Liver (tissue), 9 donors: Measurements from ENCODE around the gene HPS6. TPM values are rescaled to one million over a fixed set of nuclear protein-coding genes. Genes with fewer than 3 reads are reported as not detected.

Experiments used
- DNase-seq: peaks from one replicate; pipeline ENCODE4 v3.0.0-alpha.2; 2017; ENCODE audit warnings: low spot score
- H3K27ac ChIP-seq, 2 donors: one replicate each; pipeline ENCODE4 v1.7.0; 2013; ENCODE audit warnings: inconsistent platforms in 2 of 2, low read length in 2 of 2, control low read depth in 1 of 2, low read depth in 1 of 2, mild to moderate bottlenecking in 1 of 2
- H3K27me3 ChIP-seq, 4 donors: one replicate each; pipeline versions ENCODE4 v1.6.1 to v1.7.0; 2013; ENCODE audit warnings: low read length in 3 of 4, inconsistent platforms in 1 of 4, mild to moderate bottlenecking in 1 of 4, moderate library complexity in 1 of 4; ENCODE audit not compliant: control insufficient read depth in 4 of 4, insufficient read depth in 4 of 4
- H3K36me3 ChIP-seq, 4 donors: one replicate each; pipeline versions ENCODE4 v1.6.1 to v1.7.0; 2013; ENCODE audit warnings: low read length in 3 of 4, mild to moderate bottlenecking in 3 of 4, low read depth in 1 of 4, moderate library complexity in 1 of 4; ENCODE audit not compliant: control insufficient read depth in 4 of 4, insufficient read depth in 3 of 4
- H3K4me1 ChIP-seq, 4 donors: one replicate each; pipeline versions ENCODE4 v1.6.1 to v1.7.0; 2013; ENCODE audit warnings: low read length in 3 of 4, mild to moderate bottlenecking in 3 of 4, moderate library complexity in 1 of 4; ENCODE audit not compliant: control insufficient read depth in 4 of 4, insufficient read depth in 4 of 4
- H3K4me3 ChIP-seq, 3 donors: one replicate each; pipeline versions ENCODE4 v1.6.1 to v1.7.0; 2013; ENCODE audit warnings: low read length in 3 of 3, control low read depth in 1 of 3, low read depth in 1 of 3, mild to moderate bottlenecking in 1 of 3
- H3K9ac ChIP-seq, 2 donors: one replicate each; pipeline ENCODE4 v1.7.0; 2013; ENCODE audit warnings: low read length in 2 of 2, mild to moderate bottlenecking in 2 of 2, moderate library complexity in 2 of 2, control low read depth in 1 of 2, low read depth in 1 of 2
- H3K9me3 ChIP-seq, 4 donors: one replicate each; pipeline versions ENCODE4 v1.6.1 to v1.7.0; 2013; ENCODE audit warnings: low read length in 3 of 4; ENCODE audit not compliant: control insufficient read depth in 4 of 4
- ATF3 ChIP-seq: IDR thresholded peaks from 2 replicates; pipeline ENCODE4 v1.6.1; 2016; ENCODE audit warnings: antibody characterized with exemption
- CTCF ChIP-seq: fragments of 150-350 bp; IDR thresholded peaks from 2 replicates; pipeline ENCODE4 v1.5.1; 2017; ENCODE audit warnings: improper control_type of control experiment, low read depth, low read length; ENCODE audit not compliant: missing input control
- EGR1 ChIP-seq, 2 donors: IDR thresholded peaks; 2 replicates each; pipeline ENCODE4 v1.6.1; 2016 to 2018; ENCODE audit warnings: antibody characterized with exemption in 2 of 2, low read depth in 2 of 2
- FOXA1 ChIP-seq: IDR thresholded peaks from 2 replicates; pipeline ENCODE4 v1.6.1; 2016; ENCODE audit warnings: antibody characterized with exemption
- FOXA2 ChIP-seq: IDR thresholded peaks from 2 replicates; pipeline ENCODE4 v1.6.1; 2016; ENCODE audit warnings: antibody characterized with exemption
- GABPA ChIP-seq, 2 donors: IDR thresholded peaks in 1 of 2; conservative IDR thresholded peaks in 1 of 2; 2 replicates each; pipeline ENCODE4 v1.6.1; 2016; ENCODE audit warnings: antibody characterized with exemption in 2 of 2, mild to moderate bottlenecking in 1 of 2, moderate library complexity in 1 of 2
- HNF4A ChIP-seq, 2 donors: conservative IDR thresholded peaks; 2 replicates each; pipeline ENCODE4 v1.6.1; 2016; ENCODE audit warnings: antibody characterized with exemption in 2 of 2, mild to moderate bottlenecking in 2 of 2
- HNF4G ChIP-seq: IDR thresholded peaks from 2 replicates; pipeline ENCODE4 v1.6.1; 2016; ENCODE audit warnings: antibody characterized with exemption
- JUND ChIP-seq, 2 donors: IDR thresholded peaks; 2 replicates each; pipeline ENCODE4 v1.6.1; 2016; ENCODE audit warnings: antibody characterized with exemption in 2 of 2
- MAX ChIP-seq: IDR thresholded peaks from 2 replicates; pipeline ENCODE4 v1.6.1; 2016; ENCODE audit warnings: antibody characterized with exemption
- NR2F2 ChIP-seq: IDR thresholded peaks from 2 replicates; pipeline ENCODE4 v1.6.1; 2016; ENCODE audit warnings: antibody characterized with exemption
- RAD21 ChIP-seq, 2 donors: IDR thresholded peaks; 2 replicates each; pipeline ENCODE4 v1.6.1; 2016; ENCODE audit warnings: antibody characterized with exemption in 2 of 2, mild to moderate bottlenecking in 2 of 2
- REST ChIP-seq: IDR thresholded peaks from 2 replicates; pipeline ENCODE4 v1.6.1; 2016; ENCODE audit warnings: antibody characterized with exemption, mild to moderate bottlenecking
- RXRA ChIP-seq, 2 donors: IDR thresholded peaks; 2 replicates each; pipeline ENCODE4 v1.6.1; 2017 to 2018; ENCODE audit warnings: antibody characterized with exemption in 2 of 2, mild to moderate bottlenecking in 1 of 2
- SP1 ChIP-seq: IDR thresholded peaks from 2 replicates; pipeline ENCODE4 v1.6.1; 2018; ENCODE audit warnings: antibody characterized with exemption, mild to moderate bottlenecking
- TAF1 ChIP-seq: conservative IDR thresholded peaks from 2 replicates; pipeline ENCODE4 v1.6.1; 2016; ENCODE audit warnings: antibody characterized with exemption, mild to moderate bottlenecking
- YY1 ChIP-seq: IDR thresholded peaks from 2 replicates; pipeline ENCODE4 v1.6.1; 2016; ENCODE audit warnings: antibody characterized with exemption, mild to moderate bottlenecking
- ZBTB33 ChIP-seq: IDR thresholded peaks from 2 replicates; pipeline ENCODE4 v1.6.1; 2016; ENCODE audit warnings: antibody characterized with exemption
- WGBS: extraction: QIAGEN DNeasy Blood & Tissue Kit; methylation state at CpG from one replicate; pipeline ENCODE4 v1.1.7; 2013; 5-methylcytosine and 5-hydroxymethylcytosine counted together
- polyA plus RNA-seq, 2 donors: library from polyadenylated mRNA; stranded (reverse) in 1 of 2; unstranded in 1 of 2; fragments of 200-250 nt in 1 of 2; fragments of >200 nt in 1 of 2; fragmentation: Nextera tagmentation in 1 of 2; extraction: Ambion mirVana in 1 of 2; gene quantifications; one replicate each; pipeline versions ENCODE4 v1.2.1 to v1.2.3, GENCODE V29; 2013 to 2015
- total RNA-seq, 2 donors: library from RNA; depleted of rRNA; stranded (reverse); fragments of >200 nt; gene quantifications; one replicate each; pipeline ENCODE4 v1.2.3, GENCODE V29; 2014
- donor health status: healthy.
- donor health status: healthy.
- donor health status: healthy.
- donor health status: healthy.
- donor health status: healthy.

The HPS6 gene
- total and polyA plus RNA-seq, 4 donors, result 2.5 to 13.7 (median 10.0) TPM

GRCh38 chr10:102065561-102066398 is 631 bp downstream of the HPS6 start:
- Histone ChIP-seq H3K27ac (peak overlapping the region; percentile 65 to 80), H3K4me1 (peaks cover 11 to 22% (median 15%) of the 10 kb centered on the region in 4 donors), H3K9me3 (no peaks in the 10 kb centered on the region), H3K9ac (peak overlapping the region in 1 of 2 donors; percentile 80), H3K27me3 (no peaks in the 10 kb centered on the region), H3K36me3 (peaks cover 0 to 2% (median 0%) of the 10 kb centered on the region in 4 donors), H3K4me3 (peak overlapping the region; percentile 79 to 97 (median 89))
- DNase-seq, result peak; percentile 47
- WGBS, result 7% methylated on average over 63 of the region's 63 CpGs
- TF ChIP-seq NR2F2, result no peak
- TF ChIP-seq FOXA2, result no peak
- no peak for TF ChIP-seq HNF4G
- TF ChIP-seq TAF1, result no peak
- TF ChIP-seq REST, result no peak
- no peak for TF ChIP-seq SP1
- no peak for TF ChIP-seq GABPA (IDR thresholded peaks at IDR 0.05 in 1 of 2, conservative IDR thresholded peaks at IDR 0.05 in 1 of 2)
- TF ChIP-seq FOXA1, result no peak
- TF ChIP-seq HNF4A (conservative IDR thresholded peaks at IDR 0.05), result no peak
- TF ChIP-seq ZBTB33, result no peak
- no peak for TF ChIP-seq MAX
- TF ChIP-seq EGR1 (IDR thresholded peaks at IDR 0.05; ENCODE audit: low read depth in 2 of 2), result no peak
- TF ChIP-seq ATF3, result no peak
- TF ChIP-seq RXRA (IDR thresholded peaks at IDR 0.05), result no peak
- no peak for TF ChIP-seq CTCF
- no peak for TF ChIP-seq RAD21 (IDR thresholded peaks at IDR 0.05)
- no peak for TF ChIP-seq YY1
- no peak for TF ChIP-seq JUND (IDR thresholded peaks at IDR 0.05)
